GM19328 (cell line): Measurements from ENCODE around the gene DTNBP1.
"Not testable (repeated sequence)": the region's sequence is repeated elsewhere in the genome, so short reads cannot be mapped to it uniquely, and the experiment has no call there.

Experiments used
- ATAC-seq: cut with Tn5 transposase; IDR thresholded peaks from one replicate; pipeline ENCODE4 v1.9.1; 2021; ENCODE audit warnings: mild to moderate bottlenecking, moderate library complexity; ENCODE audit not compliant: unreplicated experiment

Gene DTNBP1

GRCh38 chr6:15668918-15669317 lies 6.1 kb upstream of the DTNBP1 start:
- ATAC-seq: no peak

GRCh38 chr6:15666896-15667295 lies 4.1 kb upstream of the DTNBP1 start:
- not testable (repeated sequence) for ATAC-seq

- ATAC-seq: no peak
These were observed 2.4 kb upstream of the DTNBP1 start for GRCh38 chr6:15665237-15665636.

- no peak for ATAC-seq
These were observed 473 bp upstream of the DTNBP1 start for GRCh38 chr6:15663130-15663871.

GRCh38 chr6:15661853-15662325 lies 939 bp downstream of the DTNBP1 start:
- ATAC-seq: no peak

- ATAC-seq: no peak
These were observed 3.6 kb downstream of the DTNBP1 start for GRCh38 chr6:15659181-15659580.

GRCh38 chr6:15658181-15658744 lies 4.6 kb downstream of the DTNBP1 start:
- ATAC-seq: no peak

- no peak for ATAC-seq
These were observed 5.5 kb downstream of the DTNBP1 start for GRCh38 chr6:15657290-15657689.

- no peak for ATAC-seq
These were observed 6.7 kb downstream of the DTNBP1 start for GRCh38 chr6:15656145-15656544.

GRCh38 chr6:15654250-15654649 lies 8.6 kb downstream of the DTNBP1 start:
- ATAC-seq: no peak

- peak; percentile 45 for ATAC-seq
These were observed 9.2 kb downstream of the DTNBP1 start for GRCh38 chr6:15653581-15653980.

GRCh38 chr6:15650004-15650559 lies 12.7 kb downstream of the DTNBP1 start:
- not testable (repeated sequence) for ATAC-seq

- no peak for ATAC-seq
These were observed 17.9 kb downstream of the DTNBP1 start for GRCh38 chr6:15644904-15645303.

GRCh38 chr6:15643542-15643941 lies 19.3 kb downstream of the DTNBP1 start:
- no peak for ATAC-seq

GRCh38 chr6:15642276-15642675 lies 20.6 kb downstream of the DTNBP1 start:
- no peak for ATAC-seq

GRCh38 chr6:15638373-15638772 lies 24.5 kb downstream of the DTNBP1 start:
- no peak for ATAC-seq

- no peak for ATAC-seq
These were observed 31.4 kb downstream of the DTNBP1 start for GRCh38 chr6:15631432-15631831.

GRCh38 chr6:15630202-15630601 lies 32.6 kb downstream of the DTNBP1 start:
- no peak for ATAC-seq

- ATAC-seq: no peak
These were observed 33.3 kb downstream of the DTNBP1 start for GRCh38 chr6:15629487-15629886.

GRCh38 chr6:15628499-15629131 lies 34.2 kb downstream of the DTNBP1 start:
- ATAC-seq: no peak

- no peak for ATAC-seq
These were observed 35.0 kb downstream of the DTNBP1 start for GRCh38 chr6:15627821-15628220.
